Measurements from ENCODE around the gene SETD2.

The SETD2 gene

DNA sequence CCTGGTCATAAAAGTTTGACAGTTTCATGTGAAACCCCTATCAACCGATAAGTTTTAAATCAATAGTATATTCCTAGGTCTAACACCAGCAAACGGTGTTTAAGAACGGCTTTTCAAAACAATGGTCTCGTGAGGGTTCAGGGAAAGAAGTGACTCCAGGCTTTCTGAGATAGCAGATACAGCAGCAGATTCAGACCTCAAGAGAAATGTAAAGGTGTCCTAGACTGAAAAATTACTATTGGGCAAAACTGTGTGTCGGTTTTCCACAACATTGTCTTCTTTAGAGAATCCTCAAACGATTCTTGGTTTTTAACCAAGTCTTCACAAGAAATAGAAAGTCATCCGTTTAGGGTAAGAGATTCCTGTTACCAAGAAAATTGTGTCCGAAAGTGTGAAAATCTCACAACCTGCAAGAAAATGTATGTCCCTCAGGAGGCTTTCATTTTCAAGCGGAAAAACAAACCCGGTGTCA lies 1.2 kb downstream of the SETD2 start:
- peak overlapping the region; percentile 92 for H3K4me2 ChIP-seq (ENCODE audit: low read length)
- peaks cover 52% of the 10 kb centered on the region for H3K4me1 ChIP-seq (ENCODE audit: low read length)
- peaks cover 51% of the 10 kb centered on the region for H4K20me1 ChIP-seq (ENCODE audit: insufficient read depth, low read length)
- peak overlapping the region; percentile 75 for H3K27ac ChIP-seq (ENCODE audit: low read length)
- H3K9ac ChIP-seq (ENCODE audit: low read length) = peak overlapping the region; percentile 90
- H3K36me3 ChIP-seq (replicated peaks; ENCODE audit: low read depth, low read length) = peaks cover 3% of the 10 kb centered on the region
- no peak for TF ChIP-seq EZH2phosphoT487 (IDR thresholded peaks at IDR 0.05; ENCODE audit: low read depth)
- TF ChIP-seq CTCF (IDR thresholded peaks at IDR 0.05; ENCODE audit: low read depth, low read length) = no peak
- no peaks in the 10 kb centered on the region for H3K9me3 ChIP-seq (ENCODE audit: insufficient read depth, low read length)
- peak overlapping the region; percentile 86 for H3K4me3 ChIP-seq (ENCODE audit: low read length)
- H3K27me3 ChIP-seq (ENCODE audit: low read depth, low read length) = no peaks in the 10 kb centered on the region
- H3K79me2 ChIP-seq (ENCODE audit: low read length) = peaks cover 83% of the 10 kb centered on the region
- H2AFZ ChIP-seq (ENCODE audit: low read depth, low read length) = no peak overlapping the region

DNA sequence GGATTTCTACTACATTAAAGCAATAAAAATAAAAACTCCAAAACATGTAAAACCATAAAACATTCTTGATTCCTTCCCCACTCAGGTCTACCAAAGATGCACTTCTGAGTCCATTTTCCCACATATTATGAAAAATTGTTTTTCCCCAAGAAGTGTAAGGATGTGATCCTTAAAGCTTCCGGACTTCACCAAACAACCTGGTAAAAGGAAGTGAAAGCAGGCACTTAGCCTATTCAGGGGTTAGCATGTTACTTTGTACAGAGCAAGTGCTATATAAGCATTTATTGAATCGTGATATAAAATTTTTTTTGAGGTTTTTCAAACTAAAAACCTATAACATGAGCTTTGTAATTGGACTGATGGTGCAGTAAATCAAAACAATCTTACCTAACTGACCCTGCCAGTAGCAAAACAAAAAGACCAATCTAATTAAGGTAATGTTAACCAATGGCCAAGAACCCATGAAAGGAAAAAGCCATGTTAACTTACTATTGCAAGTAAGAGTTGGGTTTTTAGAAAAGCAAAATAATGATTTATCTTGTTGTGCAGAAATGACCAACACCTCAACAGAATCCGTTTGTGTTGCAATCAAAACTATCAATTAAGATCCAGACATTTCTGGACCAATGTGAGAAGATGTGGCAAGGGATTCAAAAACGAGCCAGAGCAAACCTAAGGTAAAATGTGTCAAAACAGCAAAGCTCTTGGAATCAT lies 1.8 kb downstream of the SETD2 start:
- H2AFZ ChIP-seq (ENCODE audit: low read depth, low read length) = no peak overlapping the region
- peak overlapping the region; percentile 86 for H3K4me3 ChIP-seq (ENCODE audit: low read length)
- H3K4me2 ChIP-seq (ENCODE audit: low read length) = peak overlapping the region; percentile 92
- H3K36me3 ChIP-seq (replicated peaks; ENCODE audit: low read depth, low read length) = peaks cover 3% of the 10 kb centered on the region
- peak overlapping the region; percentile 75 for H3K27ac ChIP-seq (ENCODE audit: low read length)
- H3K9me3 ChIP-seq (ENCODE audit: insufficient read depth, low read length) = no peaks in the 10 kb centered on the region
- peaks cover 52% of the 10 kb centered on the region for H3K4me1 ChIP-seq (ENCODE audit: low read length)
- H3K79me2 ChIP-seq (ENCODE audit: low read length) = peaks cover 89% of the 10 kb centered on the region
- H3K27me3 ChIP-seq (ENCODE audit: low read depth, low read length) = no peaks in the 10 kb centered on the region
- TF ChIP-seq EZH2phosphoT487 (IDR thresholded peaks at IDR 0.05; ENCODE audit: low read depth) (no peak), CTCF (IDR thresholded peaks at IDR 0.05; ENCODE audit: low read depth, low read length) (no peak)
- H4K20me1 ChIP-seq (ENCODE audit: insufficient read depth, low read length) = peaks cover 57% of the 10 kb centered on the region
- peak overlapping the region; percentile 90 for H3K9ac ChIP-seq (ENCODE audit: low read length)

DNA sequence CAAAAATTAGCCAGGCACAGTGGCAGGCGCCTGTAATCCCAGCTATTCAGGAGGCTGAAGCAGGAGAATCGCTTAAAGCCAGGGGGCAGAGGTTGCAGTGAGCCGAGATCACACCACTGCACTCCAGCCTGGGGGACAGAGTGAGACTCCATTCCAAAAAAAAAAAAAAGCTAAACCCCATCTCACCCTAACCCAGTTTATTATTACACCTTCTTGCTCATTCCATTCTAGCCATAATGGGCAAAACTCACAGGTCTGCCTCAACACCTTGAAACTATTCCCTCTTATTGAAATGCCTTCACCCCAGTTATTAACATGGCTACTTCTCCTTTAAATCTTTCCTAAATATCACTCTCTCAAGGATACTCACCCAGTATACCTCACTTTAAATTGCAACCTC lies 4.1 kb downstream of the SETD2 start:
- H3K9me3 ChIP-seq (ENCODE audit: insufficient read depth, low read length) = no peaks in the 10 kb centered on the region
- peaks cover 45% of the 10 kb centered on the region for H3K4me1 ChIP-seq (ENCODE audit: low read length)
- H3K9ac ChIP-seq (ENCODE audit: low read length) = no peak overlapping the region
- H3K27ac ChIP-seq (ENCODE audit: low read length) = no peak overlapping the region
- H2AFZ ChIP-seq (ENCODE audit: low read depth, low read length) = no peak overlapping the region
- TF ChIP-seq CTCF (IDR thresholded peaks at IDR 0.05; ENCODE audit: low read depth, low read length) (no peak), EZH2phosphoT487 (IDR thresholded peaks at IDR 0.05; ENCODE audit: low read depth) (no peak)
- no peaks in the 10 kb centered on the region for H3K27me3 ChIP-seq (ENCODE audit: low read depth, low read length)
- peaks cover 3% of the 10 kb centered on the region for H3K36me3 ChIP-seq (replicated peaks; ENCODE audit: low read depth, low read length)
- H4K20me1 ChIP-seq (ENCODE audit: insufficient read depth, low read length) = peaks cover 80% of the 10 kb centered on the region
- peaks cover 99% of the 10 kb centered on the region for H3K79me2 ChIP-seq (ENCODE audit: low read length)
- H3K4me3 ChIP-seq (ENCODE audit: low read length) = no peak overlapping the region
- peak overlapping the region; percentile 27 for H3K4me2 ChIP-seq (ENCODE audit: low read length)

DNA sequence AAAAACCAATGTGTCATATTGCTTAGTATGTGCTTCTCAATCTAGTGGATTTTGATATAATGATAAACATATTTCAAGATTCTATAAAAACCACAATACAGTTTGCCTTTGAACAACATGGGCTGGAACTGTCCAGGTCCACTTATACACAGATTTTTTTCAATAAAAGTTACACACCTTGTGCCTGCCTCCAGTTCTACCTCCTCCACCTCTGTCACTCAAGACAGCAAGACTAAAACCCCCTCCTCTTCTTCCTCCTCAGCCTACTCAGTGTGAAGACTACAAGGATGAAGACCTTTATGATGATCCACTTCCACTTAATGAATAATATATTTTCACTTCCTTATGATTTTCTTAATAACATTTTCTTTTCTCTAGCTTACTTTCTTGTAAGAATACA lies 5.7 kb downstream of the SETD2 start:
- no peaks in the 10 kb centered on the region for H3K9me3 ChIP-seq (ENCODE audit: insufficient read depth, low read length)
- H2AFZ ChIP-seq (ENCODE audit: low read depth, low read length) = no peak overlapping the region
- TF ChIP-seq CTCF (IDR thresholded peaks at IDR 0.05; ENCODE audit: low read depth, low read length) (no peak), EZH2phosphoT487 (IDR thresholded peaks at IDR 0.05; ENCODE audit: low read depth) (no peak)
- H3K4me2 ChIP-seq (ENCODE audit: low read length) = peak overlapping the region; percentile 27
- peaks cover 45% of the 10 kb centered on the region for H3K4me1 ChIP-seq (ENCODE audit: low read length)
- H4K20me1 ChIP-seq (ENCODE audit: insufficient read depth, low read length) = peaks cover 95% of the 10 kb centered on the region
- H3K27ac ChIP-seq (ENCODE audit: low read length) = no peak overlapping the region
- no peaks in the 10 kb centered on the region for H3K27me3 ChIP-seq (ENCODE audit: low read depth, low read length)
- no peak overlapping the region for H3K4me3 ChIP-seq (ENCODE audit: low read length)
- no peak overlapping the region for H3K9ac ChIP-seq (ENCODE audit: low read length)
- H3K79me2 ChIP-seq (ENCODE audit: low read length) = peaks cover 100% of the 10 kb centered on the region
- peaks cover 6% of the 10 kb centered on the region for H3K36me3 ChIP-seq (replicated peaks; ENCODE audit: low read depth, low read length)
